WERI-Rb-1 (cell line): Measurements from ENCODE around the gene VAV2.

Experiments
- DNase-seq: peaks from one replicate; pipeline ENCODE4 v3.0.0-alpha.2; 2020
- H3K27ac ChIP-seq: fragments of 250-450 bp; sonication (Bioruptor Pico); 2 replicates; pipeline ENCODE4 v1.5.1; 2020; ENCODE audit warnings: mild to moderate bottlenecking, moderate library complexity
- H3K27me3 ChIP-seq: fragments of 250-450 bp; sonication (Bioruptor Pico); 2 replicates; pipeline ENCODE4 v1.5.1; 2021; ENCODE audit warnings: mild to moderate bottlenecking, low read depth, moderate library complexity; ENCODE audit not compliant: insufficient read depth, severe bottlenecking
- H3K36me3 ChIP-seq: fragments of 250-450 bp; sonication (Bioruptor Pico); 2 replicates; pipeline ENCODE4 v1.5.1; 2020; ENCODE audit warnings: mild to moderate bottlenecking, moderate library complexity
- H3K4me3 ChIP-seq: 2 replicates; pipeline ENCODE4 v1.5.1; 2011; ENCODE audit warnings: low read depth, mild to moderate bottlenecking, control low read depth, low read length
- H3K9me3 ChIP-seq: fragments of 250-450 bp; sonication (Bioruptor Pico); 2 replicates; pipeline ENCODE4 v1.5.1; 2021; ENCODE audit warnings: mild to moderate bottlenecking, moderate library complexity; ENCODE audit not compliant: severe bottlenecking
- TF ChIP-seq, protein P1 (sequence below): IDR thresholded peaks from 2 replicates; pipeline ENCODE4 v1.5.1; 2011; ENCODE audit warnings: low read depth, mild to moderate bottlenecking, control low read depth, inconsistent platforms, low read length

The VAV2 gene

GRCh38 chr9:133786907-133787753 is 205.0 kb downstream of the VAV2 start:
- Histone ChIP-seq H3K27ac (no peak overlapping the region), H3K36me3 (peaks cover 62% of the 10 kb centered on the region), H3K27me3 (no peaks in the 10 kb centered on the region), H3K4me3 (no peak overlapping the region), H3K9me3 (no peaks in the 10 kb centered on the region)
- TF ChIP-seq, protein P1, sequence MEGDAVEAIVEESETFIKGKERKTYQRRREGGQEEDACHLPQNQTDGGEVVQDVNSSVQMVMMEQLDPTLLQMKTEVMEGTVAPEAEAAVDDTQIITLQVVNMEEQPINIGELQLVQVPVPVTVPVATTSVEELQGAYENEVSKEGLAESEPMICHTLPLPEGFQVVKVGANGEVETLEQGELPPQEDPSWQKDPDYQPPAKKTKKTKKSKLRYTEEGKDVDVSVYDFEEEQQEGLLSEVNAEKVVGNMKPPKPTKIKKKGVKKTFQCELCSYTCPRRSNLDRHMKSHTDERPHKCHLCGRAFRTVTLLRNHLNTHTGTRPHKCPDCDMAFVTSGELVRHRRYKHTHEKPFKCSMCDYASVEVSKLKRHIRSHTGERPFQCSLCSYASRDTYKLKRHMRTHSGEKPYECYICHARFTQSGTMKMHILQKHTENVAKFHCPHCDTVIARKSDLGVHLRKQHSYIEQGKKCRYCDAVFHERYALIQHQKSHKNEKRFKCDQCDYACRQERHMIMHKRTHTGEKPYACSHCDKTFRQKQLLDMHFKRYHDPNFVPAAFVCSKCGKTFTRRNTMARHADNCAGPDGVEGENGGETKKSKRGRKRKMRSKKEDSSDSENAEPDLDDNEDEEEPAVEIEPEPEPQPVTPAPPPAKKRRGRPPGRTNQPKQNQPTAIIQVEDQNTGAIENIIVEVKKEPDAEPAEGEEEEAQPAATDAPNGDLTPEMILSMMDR = no peak
- DNase-seq = no peak

DNA sequence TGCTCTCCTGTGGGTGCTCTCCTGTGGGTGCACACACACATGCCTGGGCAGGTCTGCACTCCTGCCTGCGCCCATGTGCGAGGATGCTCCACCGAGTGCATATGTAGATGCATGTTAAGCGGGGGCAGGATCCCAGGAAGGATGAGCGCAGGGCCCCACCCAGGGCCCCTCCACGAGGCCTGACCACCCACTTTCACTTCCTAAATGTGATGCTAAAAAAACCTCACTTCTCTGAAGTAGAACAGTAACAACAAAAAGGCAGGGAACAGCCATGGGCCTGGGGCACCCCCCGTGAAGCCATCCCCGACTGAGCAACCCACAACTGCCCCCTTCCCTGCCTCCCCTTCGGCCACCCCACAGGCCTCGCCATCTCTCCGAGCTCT is 205.8 kb downstream of the VAV2 start:
- peaks cover 63% of the 10 kb centered on the region for H3K36me3 ChIP-seq
- no peaks in the 10 kb centered on the region for H3K9me3 ChIP-seq
- no peak overlapping the region for H3K4me3 ChIP-seq
- DNase-seq = no peak
- H3K27me3 ChIP-seq = no peaks in the 10 kb centered on the region
- TF ChIP-seq, protein P1 = no peak
- H3K27ac ChIP-seq = no peak overlapping the region

- no peak for DNase-seq
- Histone ChIP-seq H3K27me3 (no peaks in the 10 kb centered on the region), H3K9me3 (no peaks in the 10 kb centered on the region), H3K36me3 (peaks cover 65% of the 10 kb centered on the region), H3K4me3 (no peak overlapping the region), H3K27ac (no peak overlapping the region)
- TF ChIP-seq, protein P1 = no peak
These were observed 206.3 kb downstream of the VAV2 start for GRCh38 chr9:133785753-133786370.

DNA sequence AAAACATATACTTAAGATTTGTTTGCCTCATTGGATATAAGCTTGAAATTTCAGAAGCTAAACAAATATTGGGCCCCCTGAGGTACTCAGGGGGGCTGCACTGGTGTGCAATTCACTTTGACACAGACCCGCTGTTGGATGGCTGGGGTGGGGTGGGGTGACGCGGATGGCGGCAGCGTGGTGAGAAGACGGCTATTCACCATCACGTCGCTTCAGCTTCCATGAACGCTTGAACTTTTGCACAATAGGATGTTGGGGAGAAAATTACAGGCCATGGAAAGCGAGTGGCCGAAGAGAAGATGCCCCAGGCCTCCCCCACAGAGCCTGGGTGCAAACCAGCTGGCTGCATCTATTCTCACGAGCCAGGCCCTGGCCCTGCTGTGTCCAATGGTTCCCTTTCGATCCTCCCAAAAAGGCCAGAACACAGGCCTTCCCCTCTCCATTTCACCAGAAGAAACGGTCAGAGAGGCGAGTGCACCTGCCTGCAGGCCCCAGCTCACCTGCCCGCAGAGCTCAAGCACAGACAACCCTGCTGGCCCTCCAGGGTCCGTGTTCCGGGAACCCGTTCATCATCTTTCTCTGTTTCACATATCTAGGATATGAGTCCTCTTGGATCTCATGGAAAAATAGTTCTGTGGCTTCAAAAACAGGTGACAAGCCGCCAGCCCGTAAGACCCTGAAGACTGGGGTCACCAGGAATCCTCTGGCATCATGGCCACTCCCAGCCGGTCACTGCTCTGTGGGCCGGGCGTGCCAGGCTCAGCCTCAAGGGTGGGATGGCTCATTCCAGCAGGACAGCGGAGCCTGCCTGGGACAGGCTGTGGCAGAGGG is 207.2 kb downstream of the VAV2 start:
- Histone ChIP-seq H3K27me3 (no peaks in the 10 kb centered on the region), H3K36me3 (peaks cover 66% of the 10 kb centered on the region), H3K27ac (no peak overlapping the region), H3K4me3 (no peak overlapping the region), H3K9me3 (no peaks in the 10 kb centered on the region)
- TF ChIP-seq, protein P1 = no peak
- DNase-seq = no peak

DNA sequence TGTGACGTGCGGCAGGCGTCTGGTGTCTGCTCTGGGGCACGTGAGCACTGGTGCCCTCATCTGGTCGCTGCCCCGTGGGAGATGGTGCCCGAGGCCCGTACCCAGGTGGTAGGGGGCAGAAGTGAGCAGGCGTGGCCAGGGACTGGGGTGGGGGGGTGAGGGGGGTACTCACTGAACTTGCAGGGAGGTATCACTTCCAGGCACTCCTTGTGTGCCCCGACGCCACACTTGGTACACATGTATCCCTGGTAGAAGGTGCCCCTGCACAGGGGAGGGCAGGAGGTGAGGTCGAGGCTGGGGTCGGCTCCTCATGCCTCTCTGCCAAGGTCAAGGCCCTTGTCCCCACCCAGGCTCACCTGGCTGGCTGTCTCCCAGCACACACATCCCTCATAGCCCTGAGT is 208.8 kb downstream of the VAV2 start:
- TF ChIP-seq, protein P1 = no peak
- Histone ChIP-seq H3K36me3 (peaks cover 64% of the 10 kb centered on the region), H3K9me3 (no peaks in the 10 kb centered on the region), H3K27ac (no peak overlapping the region), H3K4me3 (no peak overlapping the region), H3K27me3 (no peaks in the 10 kb centered on the region)
- DNase-seq = no peak
